Right cardiac atrium (tissue), 5 donors: Measurements from ENCODE around the gene CFAP46. TPM values are rescaled to one million over a fixed set of nuclear protein-coding genes. Genes with fewer than 3 reads are reported as not detected.
"Not testable (repeated sequence)": the region's sequence is repeated elsewhere in the genome, so short reads cannot be mapped to it uniquely, and the experiment has no call there.

ENCODE experiments used
- ATAC-seq, 2 donors: fragments of 200-7000 bp; cut with Tn5 transposase; one replicate each; pipeline versions ENCODE4 v1.8.0 to v1.9.1; 2020; ENCODE audit warnings: moderate library complexity in 2 of 2, mild to moderate bottlenecking in 1 of 2
- DNase-seq, 3 donors: peaks; one replicate each; pipeline ENCODE4 v3.0.0-alpha.2; 2020
- H3K27ac ChIP-seq: one replicate; pipeline ENCODE4 v1.5.1; 2013; ENCODE audit warnings: mild to moderate bottlenecking, low read length, control low read depth, moderate library complexity
- H3K27me3 ChIP-seq: one replicate; pipeline ENCODE4 v1.6.1; 2013; ENCODE audit not compliant: control insufficient read depth, insufficient read depth
- H3K4me1 ChIP-seq: one replicate; pipeline ENCODE4 v1.6.1; 2013; ENCODE audit warnings: low read length; ENCODE audit not compliant: control insufficient read depth, insufficient read depth
- H3K4me3 ChIP-seq: one replicate; pipeline ENCODE4 v1.5.1; 2013; ENCODE audit warnings: low read length, control low read depth
- H3K9me3 ChIP-seq: one replicate; pipeline ENCODE4 v1.6.1; 2013; ENCODE audit warnings: low read length; ENCODE audit not compliant: control insufficient read depth
- WGBS: extraction: QIAGEN DNeasy Blood & Tissue Kit; methylation state at CpG from one replicate; pipeline ENCODE4 v1.1.7; 2013; 5-methylcytosine and 5-hydroxymethylcytosine counted together
- intact Hi-C, 4 donors: fragments of 100-400 bp; cut with DNase I; formaldehyde crosslinking; loops; one replicate each; pipeline versions ENCODE4 v1.11.0 to v1.14.0; 2022 to 2023
- polyA plus RNA-seq: library from polyadenylated mRNA; stranded (reverse); fragments of 200-250 nt; gene quantifications from one replicate; pipeline ENCODE4 v1.2.3, GENCODE V29; 2013
- total RNA-seq, 4 donors: library from RNA; stranded (reverse); fragmentation: NEBNext Ultra II Directional; extraction: Animal tissue kit (Norgen Biotek cat#: 25700); gene quantifications; one replicate each; pipeline ENCODE4 v1.2.1, GENCODE V29; 2021
- donor health status: healthy with polysubstance abuse.
- donor health status: DM: no; HTN: yes; CAD: no.
- donor health status: DM: no; HTN: no; CAD: no.
- donor health status: DM: no; HTN: yes; CAD: no; lungs with severe emphysema.
- donor health status: DM: yes; HTN: yes; CAD: no.

The CFAP46 gene
- total and polyA plus RNA-seq, 5 donors, result 1.00 to 1.8 (median 1.6) TPM

DNA sequence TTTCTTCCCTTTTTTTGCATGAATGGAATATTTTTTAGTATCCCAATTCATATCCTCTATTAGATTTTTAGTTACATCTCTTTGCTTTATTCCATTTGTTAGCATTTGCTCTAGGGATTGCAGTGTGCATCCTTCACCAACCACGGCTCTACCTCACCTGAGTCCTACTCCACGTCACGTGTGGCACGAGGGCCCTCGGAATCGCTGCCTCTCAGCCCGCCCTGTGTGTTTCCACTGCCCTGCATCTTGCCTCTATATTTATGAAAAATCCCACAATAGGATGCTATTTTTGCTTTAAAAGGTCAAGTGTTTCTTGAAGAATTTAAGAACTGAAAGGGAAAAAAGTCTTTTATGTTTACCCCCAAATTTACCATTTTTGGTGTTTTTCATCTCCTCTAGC lies 41.0 kb downstream of the CFAP46 start:
- Histone ChIP-seq H3K4me3 (no peak overlapping the region), H3K27me3 (no peaks in the 10 kb centered on the region), H3K9me3 (no peaks in the 10 kb centered on the region), H3K27ac (no peak overlapping the region), H3K4me1 (no peaks in the 10 kb centered on the region)
- DNase-seq, result peak in 1 of 3 donors; percentile 2
- 94% methylated on average over 7 of the region's 7 CpGs for WGBS
- intact Hi-C loops, result no loop called here
- no peak for ATAC-seq

DNA sequence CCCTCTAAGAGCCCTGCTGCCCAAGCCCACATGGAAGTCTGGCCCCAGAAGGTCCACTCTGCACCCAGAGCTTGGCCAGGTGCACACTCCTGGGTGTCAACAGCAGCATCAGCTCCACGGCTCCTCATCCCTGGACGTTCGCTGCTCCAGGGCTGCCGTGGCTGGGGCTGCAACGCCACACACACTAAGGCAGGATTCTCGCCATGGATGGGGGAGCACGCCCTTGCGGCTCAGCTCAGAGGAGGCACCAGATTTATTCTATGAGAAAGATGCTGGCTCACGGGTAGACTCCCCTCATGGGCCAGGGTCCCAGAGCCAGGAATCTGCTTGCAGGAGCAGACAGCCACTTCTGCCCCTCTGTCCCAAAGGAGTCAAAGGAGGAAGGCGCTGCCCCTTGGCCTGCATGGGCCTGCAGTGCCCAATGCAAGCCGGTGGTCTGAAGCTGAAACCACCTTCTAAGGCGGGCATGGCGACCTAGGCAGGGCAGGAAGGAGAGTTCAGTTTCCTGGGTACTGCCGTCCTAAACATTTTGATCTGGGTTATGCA lies 42.1 kb downstream of the CFAP46 start:
- intact Hi-C loops, result no loop called here
- Histone ChIP-seq H3K27me3 (no peaks in the 10 kb centered on the region), H3K4me1 (no peaks in the 10 kb centered on the region), H3K27ac (no peak overlapping the region), H3K4me3 (no peak overlapping the region), H3K9me3 (no peaks in the 10 kb centered on the region)
- DNase-seq (peak in 2 of 3 donors; percentile 4 to 13), ATAC-seq (peak in 1 of 2 donors; percentile 19)
- WGBS, result 89% methylated on average over 14 of the region's 14 CpGs

DNA sequence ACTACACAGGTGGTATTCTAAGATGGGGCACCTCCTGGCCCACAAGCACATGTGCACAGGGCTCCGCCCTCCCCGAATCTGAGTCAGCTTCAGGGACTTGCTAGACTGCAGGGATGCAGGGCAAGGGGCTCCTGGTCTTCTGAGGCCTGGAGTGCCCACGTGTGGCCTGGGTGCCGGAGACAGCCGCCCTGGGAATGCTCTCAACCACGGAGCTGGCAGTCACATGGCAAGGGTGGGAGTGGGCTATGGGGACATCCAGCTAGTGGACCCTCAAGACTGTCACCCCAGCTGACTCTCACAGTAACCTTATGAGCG lies 42.7 kb downstream of the CFAP46 start:
- Histone ChIP-seq H3K27ac (no peak overlapping the region), H3K4me3 (no peak overlapping the region), H3K27me3 (no peaks in the 10 kb centered on the region), H3K4me1 (no peaks in the 10 kb centered on the region), H3K9me3 (no peaks in the 10 kb centered on the region)
- peak in 1 of 3 donors; percentile 4 for DNase-seq
- 78% methylated on average over 7 of the region's 7 CpGs for WGBS
- intact Hi-C loops, result no loop called here
- ATAC-seq, result peak in 1 of 2 donors; percentile 44

DNA sequence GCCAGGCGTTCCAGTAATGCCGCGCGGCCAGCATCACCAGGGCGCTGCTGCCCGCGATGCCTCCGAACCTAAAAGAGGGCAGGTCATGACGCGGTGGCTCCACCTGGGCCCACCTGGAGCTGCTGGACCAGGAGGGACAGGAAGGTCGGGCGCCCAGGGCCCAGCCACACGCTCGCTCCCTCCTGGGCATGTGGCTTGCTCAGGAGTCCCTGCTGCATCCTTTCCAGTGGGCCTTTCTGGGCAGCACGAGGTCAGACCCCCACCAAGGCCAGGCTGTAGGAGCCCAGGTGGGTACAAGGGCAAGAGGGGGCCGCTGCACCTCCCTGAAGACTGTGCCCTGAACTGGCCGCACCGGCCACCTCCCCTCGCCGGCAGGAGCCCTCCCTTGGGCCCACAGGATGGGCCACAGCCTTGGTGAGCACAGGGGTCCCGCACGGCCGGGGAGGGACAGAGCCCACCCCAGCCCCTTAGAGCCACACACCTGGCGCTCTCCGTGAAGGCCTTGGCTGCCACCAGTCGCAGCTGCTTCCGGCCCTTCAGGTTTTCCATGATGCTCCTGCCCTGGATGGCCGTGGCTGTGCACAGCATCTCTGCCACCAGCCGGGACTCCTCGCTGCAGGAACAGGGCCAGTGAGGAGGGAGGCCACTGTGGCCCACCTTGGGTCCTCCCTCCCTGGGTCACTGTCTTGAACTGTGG lies 43.2 kb downstream of the CFAP46 start:
- Histone ChIP-seq H3K27ac (no peak overlapping the region), H3K4me3 (no peak overlapping the region), H3K27me3 (no peaks in the 10 kb centered on the region), H3K9me3 (no peaks in the 10 kb centered on the region), H3K4me1 (no peaks in the 10 kb centered on the region)
- ATAC-seq (peak in 1 of 2 donors; percentile 13), DNase-seq (peak in 2 of 3 donors; percentile 2 to 34)
- intact Hi-C loops, result no loop called here
- WGBS, result 94% methylated on average over 30 of the region's 30 CpGs

DNA sequence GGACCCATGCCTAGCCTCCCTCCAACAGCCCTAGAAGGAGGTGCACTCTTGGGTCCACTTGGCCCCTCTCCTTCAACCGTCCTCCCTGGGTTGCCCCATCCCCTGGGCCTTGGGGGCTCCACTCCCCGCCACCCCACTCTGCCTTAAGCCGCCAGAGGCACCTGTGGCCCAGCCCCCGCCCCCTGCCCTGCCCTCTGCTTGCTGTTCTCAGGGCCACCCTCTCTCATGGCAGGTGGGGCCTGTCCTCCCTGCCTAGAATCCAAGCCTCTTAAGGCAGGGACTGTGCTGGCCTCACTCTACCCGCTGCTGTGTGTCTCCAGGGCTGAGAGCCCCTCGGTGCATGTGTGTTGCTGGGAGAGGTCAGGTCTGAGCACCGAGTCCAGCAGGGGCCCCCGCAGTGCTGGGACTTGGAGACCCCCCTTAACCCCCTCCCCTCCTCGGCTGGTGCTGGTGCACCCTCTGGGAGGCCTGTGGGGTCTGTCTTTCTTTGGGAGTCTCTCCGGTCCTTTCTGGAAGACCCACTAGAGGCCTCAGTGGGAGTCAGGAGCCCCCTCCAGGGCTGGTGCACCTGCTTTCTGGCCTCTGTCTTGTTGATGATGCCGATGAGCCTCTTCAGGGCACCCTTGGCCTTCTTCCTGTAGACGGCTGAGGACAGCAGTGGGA lies 43.8 kb downstream of the CFAP46 start:
- ATAC-seq (peak in 1 of 2 donors; percentile 25), DNase-seq (peak in 1 of 3 donors; percentile 23)
- intact Hi-C loops, result no loop called here
- Histone ChIP-seq H3K9me3 (no peaks in the 10 kb centered on the region), H3K4me1 (no peaks in the 10 kb centered on the region), H3K4me3 (no peak overlapping the region), H3K27me3 (no peaks in the 10 kb centered on the region), H3K27ac (no peak overlapping the region)
- 84% methylated on average over 12 of the region's 12 CpGs for WGBS

DNA sequence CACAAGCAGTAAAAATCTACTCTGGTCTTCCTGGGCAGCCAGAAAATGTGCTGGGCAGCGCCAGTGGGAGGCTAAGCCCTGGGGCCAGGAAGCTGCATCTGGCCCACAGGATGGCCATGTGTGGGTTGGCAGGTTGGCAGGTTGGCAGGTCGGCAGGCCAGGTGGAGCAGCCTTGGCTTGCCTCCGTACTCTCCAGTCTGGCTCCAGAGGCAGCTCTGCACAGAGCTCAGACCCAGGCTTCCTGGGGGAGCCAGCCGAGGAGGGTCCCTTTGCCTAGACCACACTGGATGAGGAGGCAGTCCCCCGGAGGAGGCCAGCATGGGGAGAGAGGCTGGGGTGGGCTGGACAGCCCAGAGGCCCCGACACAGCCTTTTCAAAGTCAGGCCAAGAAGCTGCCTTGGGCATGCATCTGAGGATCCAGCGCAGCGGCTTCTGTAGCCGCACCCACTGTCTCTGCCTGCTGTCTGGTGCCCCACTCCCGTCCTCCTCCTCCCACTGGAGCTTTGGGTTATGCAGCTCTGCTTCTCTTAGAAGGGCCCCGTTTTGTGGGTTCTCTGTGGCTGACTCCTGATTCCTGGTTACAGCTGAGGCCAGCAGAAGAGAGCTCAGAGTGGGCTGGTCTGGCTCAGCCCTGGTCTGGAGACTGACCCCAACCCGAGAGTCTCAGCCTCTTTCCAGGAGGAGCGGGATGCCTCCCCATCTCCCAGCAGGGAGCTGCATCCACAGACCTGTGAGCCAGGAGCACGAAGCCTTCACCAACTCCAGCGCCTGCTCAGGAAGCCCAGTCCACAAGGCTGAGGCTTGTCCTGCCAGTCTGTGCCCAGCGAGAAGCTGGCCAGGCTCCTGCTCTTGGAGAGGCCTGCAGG lies 44.6 kb downstream of the CFAP46 start:
- intact Hi-C loops, result no loop called here
- no peak overlapping the region for H3K27ac ChIP-seq
- WGBS, result 85% methylated on average over 16 of the region's 16 CpGs
- no peak overlapping the region for H3K4me3 ChIP-seq
- H3K27me3 ChIP-seq, result no peaks in the 10 kb centered on the region
- DNase-seq (peak in 1 of 3 donors; percentile 13), ATAC-seq (peak in 1 of 2 donors; percentile 30)
- H3K4me1 ChIP-seq, result no peaks in the 10 kb centered on the region
- no peaks in the 10 kb centered on the region for H3K9me3 ChIP-seq

DNA sequence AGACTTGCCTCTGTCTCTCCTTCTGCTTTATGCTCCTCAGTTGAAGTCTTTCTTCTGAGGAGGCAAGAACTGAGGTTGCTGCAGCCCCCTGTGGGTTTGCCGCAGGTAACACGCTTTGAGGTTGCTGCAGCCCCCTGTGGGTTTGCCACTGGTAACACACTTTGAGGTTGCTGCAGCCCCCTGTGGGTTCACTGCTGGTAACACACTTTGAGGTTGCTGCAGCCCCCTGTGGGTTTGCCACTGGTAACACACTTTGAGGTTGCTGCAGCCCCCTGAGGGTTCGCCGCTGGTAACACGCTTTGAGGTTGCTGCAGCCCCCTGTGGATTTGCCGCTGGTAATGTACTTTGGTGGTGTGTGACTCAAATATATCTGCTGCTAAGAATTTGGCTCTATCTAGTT lies 48.6 kb downstream of the CFAP46 start:
- H3K4me1 ChIP-seq, H3K4me3 ChIP-seq, H3K9me3 ChIP-seq, intact Hi-C loops, ATAC-seq, H3K27ac ChIP-seq, H3K27me3 ChIP-seq: not testable (repeated sequence)
- DNase-seq, result peak in 1 of 3 donors; percentile 9
- 42% methylated on average over 6 of the region's 6 CpGs for WGBS

DNA sequence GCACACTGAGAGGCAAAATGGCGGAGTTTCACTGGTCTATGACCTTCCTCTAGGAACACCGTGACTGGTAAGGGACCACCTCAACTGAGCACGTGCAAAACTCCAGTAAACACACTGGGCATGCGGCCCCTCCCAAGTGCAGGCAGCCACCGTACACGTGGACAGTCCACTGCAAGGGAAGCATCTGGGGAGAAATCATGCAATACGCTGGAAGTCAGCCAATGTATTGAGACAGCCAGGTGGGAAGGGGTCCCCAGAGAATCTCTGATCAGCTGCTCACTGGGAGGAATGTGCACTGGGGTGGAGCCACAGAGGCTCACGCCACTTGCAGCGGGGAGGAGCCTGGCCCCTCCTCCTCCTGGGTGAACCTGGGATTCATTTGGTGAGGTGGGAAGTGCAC lies 49.3 kb downstream of the CFAP46 start:
- intact Hi-C loops, result no loop called here
- no peaks in the 10 kb centered on the region for H3K27me3 ChIP-seq
- peak in 2 of 3 donors; percentile 24 to 35 for DNase-seq
- no peaks in the 10 kb centered on the region for H3K9me3 ChIP-seq
- no peak overlapping the region for H3K4me3 ChIP-seq
- no peak overlapping the region for H3K27ac ChIP-seq
- ATAC-seq, result no peak
- 59% methylated on average over 9 of the region's 9 CpGs for WGBS
- no peaks in the 10 kb centered on the region for H3K4me1 ChIP-seq

DNA sequence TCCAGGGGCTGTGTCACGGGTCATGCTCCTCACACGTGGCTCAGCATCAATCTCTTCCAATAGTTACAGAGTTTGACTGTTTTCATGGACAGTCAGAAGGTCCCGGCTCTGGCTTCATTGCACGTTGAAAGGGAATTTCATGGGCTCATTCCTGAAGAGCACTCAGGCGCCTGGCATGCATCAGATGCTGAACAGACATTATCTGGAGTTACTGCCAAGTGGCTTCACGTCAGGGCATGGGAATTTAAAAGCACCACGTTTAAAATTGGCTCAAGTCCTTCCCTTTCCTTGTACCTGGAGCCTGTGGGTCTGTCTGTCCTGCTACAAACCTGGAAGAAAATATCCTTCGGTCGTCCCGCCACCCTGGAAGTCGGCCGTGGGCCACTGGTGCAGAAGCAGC lies 50.4 kb downstream of the CFAP46 start:
- no peaks in the 10 kb centered on the region for H3K4me1 ChIP-seq
- DNase-seq, result no peak
- intact Hi-C loops, result no loop called here
- no peak overlapping the region for H3K27ac ChIP-seq
- no peak for ATAC-seq
- no peaks in the 10 kb centered on the region for H3K9me3 ChIP-seq
- no peaks in the 10 kb centered on the region for H3K27me3 ChIP-seq
- no peak overlapping the region for H3K4me3 ChIP-seq
- WGBS, result 36% methylated on average over 12 of the region's 12 CpGs

DNA sequence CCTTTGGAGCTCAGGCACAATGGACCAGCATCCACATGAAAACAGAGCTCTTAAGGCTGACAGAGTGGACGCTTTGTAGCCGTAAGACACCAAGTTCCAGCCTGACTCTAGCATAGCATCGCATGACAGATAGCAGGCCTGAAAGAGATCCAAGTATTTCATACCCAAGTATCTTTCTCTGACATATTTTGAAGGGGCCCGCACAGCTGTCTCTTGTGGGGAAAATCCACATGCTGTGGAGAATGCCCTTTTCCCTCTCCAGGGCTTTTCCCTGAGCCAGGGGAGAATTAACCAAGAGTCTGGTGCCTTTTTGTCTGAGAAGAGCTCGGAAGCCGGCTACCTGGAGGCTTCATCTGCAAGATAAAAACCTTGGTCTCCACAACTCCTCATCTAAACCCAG lies 51.0 kb downstream of the CFAP46 start:
- 60% methylated on average over 6 of the region's 6 CpGs for WGBS
- Histone ChIP-seq H3K4me3 (no peak overlapping the region), H3K27me3 (no peaks in the 10 kb centered on the region), H3K4me1 (no peaks in the 10 kb centered on the region), H3K27ac (no peak overlapping the region), H3K9me3 (no peaks in the 10 kb centered on the region)
- ATAC-seq, result no peak
- DNase-seq, result no peak
- intact Hi-C loops, result no loop called here

DNA sequence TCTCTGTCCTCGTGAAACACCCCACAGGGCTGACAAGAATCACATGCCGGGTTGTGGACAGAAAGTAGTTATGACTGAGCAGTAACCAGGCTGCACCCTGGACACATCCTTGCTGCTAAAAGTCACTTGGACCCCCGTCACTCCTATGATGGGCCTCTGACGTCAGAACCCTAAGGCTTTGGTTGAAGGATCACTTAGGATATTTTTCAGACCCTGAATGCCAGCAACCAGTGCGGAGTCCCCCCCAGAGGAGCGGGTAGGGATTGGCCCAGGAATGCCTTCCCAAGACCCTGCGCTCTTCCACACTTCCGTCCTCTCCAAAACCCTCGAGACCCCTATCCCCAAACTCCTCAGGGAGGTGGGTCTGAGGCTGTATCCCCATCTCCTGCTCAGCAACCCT lies 52.1 kb downstream of the CFAP46 start:
- no peak for DNase-seq
- no peak for ATAC-seq
- H3K27ac ChIP-seq, result no peak overlapping the region
- intact Hi-C loops, result no loop called here
- no peaks in the 10 kb centered on the region for H3K9me3 ChIP-seq
- WGBS, result 73% methylated on average over 9 of the region's 9 CpGs
- no peaks in the 10 kb centered on the region for H3K4me1 ChIP-seq
- H3K27me3 ChIP-seq, result no peaks in the 10 kb centered on the region
- H3K4me3 ChIP-seq, result no peak overlapping the region
